Fibroblast of lung (primary cell): ENCODE measurements around the gene FASTK.

ENCODE experiments used
- CTCF ChIP-seq, 2 donors: IDR thresholded peaks in 1 of 2; conservative IDR thresholded peaks in 1 of 2; 1 replicate in 1 of 2; 2 replicates in 1 of 2; pipeline ENCODE4 v1.5.1; 2011 to 2012; ENCODE audit warnings: low read length in 2 of 2, control low read depth in 1 of 2, inconsistent platforms in 1 of 2, low read depth in 1 of 2, mild to moderate bottlenecking in 1 of 2
- EZH2 ChIP-seq: IDR thresholded peaks from 2 replicates; pipeline ENCODE4 v1.5.1; 2012; ENCODE audit warnings: low read length, control low read depth, mild to moderate bottlenecking; ENCODE audit errors: missing control alignments

- TF ChIP-seq EZH2: no peak
- TF ChIP-seq CTCF (conservative IDR thresholded peaks at IDR 0.05 in 1 of 2, IDR thresholded peaks at IDR 0.05 in 1 of 2; ENCODE audit: low read depth in 1 of 2, low read length in 2 of 2): no peak
These were observed 24.0 kb upstream of the FASTK start for GRCh38 chr7:151104411-151105235.
